Measurements from ENCODE around the gene FARP1.

Gene FARP1

GRCh38 chr13:98280176-98280510 is 137.2 kb downstream of the FARP1 start:
- peak overlapping the region; percentile 66 for H3K27ac ChIP-seq
- peaks cover 5% of the 10 kb centered on the region for H3K4me1 ChIP-seq
- H3K9ac ChIP-seq: no peak overlapping the region
- H3K4me3 ChIP-seq (ENCODE audit: low read depth, low read length): peak overlapping the region; percentile 38
- H2AFZ ChIP-seq: peak overlapping the region; percentile 69
- peak overlapping the region; percentile 68 for H3K4me2 ChIP-seq (ENCODE audit: low read length)
- no peaks in the 10 kb centered on the region for H3K79me2 ChIP-seq
- H3K9me3 ChIP-seq (ENCODE audit: control insufficient read depth, low read length): no peaks in the 10 kb centered on the region
- no peaks in the 10 kb centered on the region for H3K36me3 ChIP-seq (ENCODE audit: control insufficient read depth, insufficient read depth, low read length)
- no peak for TF ChIP-seq CTCF (IDR thresholded peaks at IDR 0.05)
- H3K27me3 ChIP-seq (ENCODE audit: control insufficient read depth, insufficient read depth, low read length): no peaks in the 10 kb centered on the region

GRCh38 chr13:98284679-98285078 is 141.8 kb downstream of the FARP1 start:
- no peaks in the 10 kb centered on the region for H3K9me3 ChIP-seq (ENCODE audit: control insufficient read depth, low read length)
- no peaks in the 10 kb centered on the region for H3K36me3 ChIP-seq (ENCODE audit: control insufficient read depth, insufficient read depth, low read length)
- peak overlapping the region; percentile 62 for H3K27ac ChIP-seq
- peaks cover 5% of the 10 kb centered on the region for H3K4me1 ChIP-seq
- H3K9ac ChIP-seq: no peak overlapping the region
- no peaks in the 10 kb centered on the region for H3K27me3 ChIP-seq (ENCODE audit: control insufficient read depth, insufficient read depth, low read length)
- no peak overlapping the region for H3K4me2 ChIP-seq (ENCODE audit: low read length)
- no peak overlapping the region for H2AFZ ChIP-seq
- no peak overlapping the region for H3K4me3 ChIP-seq (ENCODE audit: low read depth, low read length)
- peaks cover 4% of the 10 kb centered on the region for H3K79me2 ChIP-seq
- TF ChIP-seq CTCF (IDR thresholded peaks at IDR 0.05): no peak

- Histone ChIP-seq H3K9me3 (ENCODE audit: control insufficient read depth, low read length) (no peaks in the 10 kb centered on the region), H2AFZ (peak overlapping the region; percentile 33), H3K36me3 (ENCODE audit: control insufficient read depth, insufficient read depth, low read length) (no peaks in the 10 kb centered on the region), H3K27ac (peak overlapping the region; percentile 62), H3K4me2 (ENCODE audit: low read length) (peak overlapping the region; percentile 37), H3K4me3 (ENCODE audit: low read depth, low read length) (no peak overlapping the region), H3K79me2 (peaks cover 7% of the 10 kb centered on the region), H3K4me1 (peaks cover 4% of the 10 kb centered on the region), H3K9ac (no peak overlapping the region), H3K27me3 (ENCODE audit: control insufficient read depth, insufficient read depth, low read length) (no peaks in the 10 kb centered on the region)
- TF ChIP-seq CTCF (IDR thresholded peaks at IDR 0.05): no peak
These were observed 142.4 kb downstream of the FARP1 start for GRCh38 chr13:98285317-98285716.

GRCh38 chr13:98285852-98286594 is 143.1 kb downstream of the FARP1 start:
- Histone ChIP-seq H3K4me3 (ENCODE audit: low read depth, low read length) (no peak overlapping the region), H3K4me2 (ENCODE audit: low read length) (no peak overlapping the region), H3K27me3 (ENCODE audit: control insufficient read depth, insufficient read depth, low read length) (no peaks in the 10 kb centered on the region), H2AFZ (peak overlapping the region; percentile 33), H3K9ac (no peak overlapping the region), H3K27ac (peak overlapping the region; percentile 62), H3K9me3 (ENCODE audit: control insufficient read depth, low read length) (no peaks in the 10 kb centered on the region), H3K79me2 (peaks cover 10% of the 10 kb centered on the region), H3K4me1 (peaks cover 3% of the 10 kb centered on the region), H3K36me3 (ENCODE audit: control insufficient read depth, insufficient read depth, low read length) (no peaks in the 10 kb centered on the region)
- no peak for TF ChIP-seq CTCF (IDR thresholded peaks at IDR 0.05)

GRCh38 chr13:98286799-98287198 is 143.9 kb downstream of the FARP1 start:
- H3K4me2 ChIP-seq (ENCODE audit: low read length): no peak overlapping the region
- no peak for TF ChIP-seq CTCF (IDR thresholded peaks at IDR 0.05)
- no peak overlapping the region for H3K27ac ChIP-seq
- H3K9me3 ChIP-seq (ENCODE audit: control insufficient read depth, low read length): no peaks in the 10 kb centered on the region
- H2AFZ ChIP-seq: no peak overlapping the region
- peaks cover 10% of the 10 kb centered on the region for H3K79me2 ChIP-seq
- H3K36me3 ChIP-seq (ENCODE audit: control insufficient read depth, insufficient read depth, low read length): no peaks in the 10 kb centered on the region
- no peak overlapping the region for H3K4me3 ChIP-seq (ENCODE audit: low read depth, low read length)
- H3K27me3 ChIP-seq (ENCODE audit: control insufficient read depth, insufficient read depth, low read length): no peaks in the 10 kb centered on the region
- no peak overlapping the region for H3K9ac ChIP-seq
- peaks cover 3% of the 10 kb centered on the region for H3K4me1 ChIP-seq

Measured in parathyroid adenoma (tissue), 2 donors.